Gastrocnemius medialis (tissue), 4 donors: ENCODE measurements around the gene TCF7L2. TPM values are rescaled to one million over a fixed set of nuclear protein-coding genes. Genes with fewer than 3 reads are reported as not detected.
A peak's percentile ranks its signal among the peaks of the same experiment; 100 is the strongest.

Source experiments
- ATAC-seq, 2 donors: fragments of 150-250 bp; one replicate each; pipeline ENCODE4 v1.9.1; 2016
- DNase-seq, 2 donors: peaks; one replicate each; pipeline ENCODE4 v3.0.0-alpha.2; 2019
- H3K27ac ChIP-seq, 4 donors: fragments of 200-600 bp; sonication (generic); 1 replicate in 1 of 4; 2 replicates in 3 of 4; pipeline ENCODE4 v1.5.1; 2016 to 2018; ENCODE audit warnings: mild to moderate bottlenecking in 2 of 4, moderate library complexity in 1 of 4
- H3K27me3 ChIP-seq, 3 donors: fragments of 200-600 bp; sonication (generic) in 2 of 3; 1 replicate in 1 of 3; 2 replicates in 2 of 3; pipeline versions ENCODE4 v1.5.1 to v1.6.0; 2016 to 2019; ENCODE audit warnings: mild to moderate bottlenecking in 1 of 3, moderate library complexity in 1 of 3
- H3K36me3 ChIP-seq, 2 donors: fragments of 200-600 bp; sonication (generic) in 1 of 2; one replicate each; pipeline ENCODE4 v1.5.1; 2017 to 2018
- H3K4me1 ChIP-seq, 2 donors: fragments of 200-600 bp; sonication (generic) in 1 of 2; one replicate each; pipeline ENCODE4 v1.5.1; 2016 to 2017; ENCODE audit warnings: mild to moderate bottlenecking in 2 of 2
- H3K4me3 ChIP-seq, 4 donors: fragments of 200-600 bp; sonication (generic) in 3 of 4; 1 replicate in 1 of 4; 2 replicates in 3 of 4; pipeline ENCODE4 v1.5.1; 2016 to 2019; ENCODE audit warnings: mild to moderate bottlenecking in 2 of 4
- H3K9me3 ChIP-seq, 3 donors: fragments of 200-600 bp; sonication (generic) in 2 of 3; 1 replicate in 1 of 3; 2 replicates in 2 of 3; pipeline ENCODE4 v1.5.1; 2016 to 2019
- CTCF ChIP-seq, 5 experiments: fragments of 450-650 bp in 3 of 5; fragments of 200-600 bp in 2 of 5; sonication (generic) in 2 of 5; IDR thresholded peaks in 4 of 5; conservative IDR thresholded peaks in 1 of 5; 1 replicate in 4 of 5; 2 replicates in 1 of 5; pipeline ENCODE4 v1.5.1; 2016 to 2019; ENCODE audit warnings: antibody characterized with exemption in 5 of 5, mild to moderate bottlenecking in 3 of 5, moderate library complexity in 3 of 5
- POLR2A ChIP-seq, 2 donors: fragments of 450-650 bp; IDR thresholded peaks; one replicate each; pipeline ENCODE4 v1.6.1; 2017; ENCODE audit warnings: antibody characterized with exemption in 2 of 2, mild to moderate bottlenecking in 2 of 2, moderate library complexity in 2 of 2
- in situ Hi-C, 4 donors: fragments of 200-750 bp; cut with MboI; loops; one replicate each; pipeline versions ENCODE4 v1.15.0 to v1.8.0; 2017; ENCODE audit warnings: low sequenced_read_pairs in 4 of 4
- intact Hi-C: fragments of 100-400 bp; cut with DNase I; formaldehyde crosslinking; loops from one replicate; pipeline ENCODE4 v1.15.1; 2023; ENCODE audit warnings: low total_unique reads
- total RNA-seq, 4 donors: library from RNA; depleted of rRNA; stranded (reverse); fragments of >200 nt; gene quantifications; one replicate each; pipeline versions ENCODE4 v1.1.0 to v1.2.3, GENCODE V29; 2016

Gene TCF7L2
- total RNA-seq, 4 donors from 2014 or later, result 4.6 to 5.1 (median 5.0) TPM

DNA sequence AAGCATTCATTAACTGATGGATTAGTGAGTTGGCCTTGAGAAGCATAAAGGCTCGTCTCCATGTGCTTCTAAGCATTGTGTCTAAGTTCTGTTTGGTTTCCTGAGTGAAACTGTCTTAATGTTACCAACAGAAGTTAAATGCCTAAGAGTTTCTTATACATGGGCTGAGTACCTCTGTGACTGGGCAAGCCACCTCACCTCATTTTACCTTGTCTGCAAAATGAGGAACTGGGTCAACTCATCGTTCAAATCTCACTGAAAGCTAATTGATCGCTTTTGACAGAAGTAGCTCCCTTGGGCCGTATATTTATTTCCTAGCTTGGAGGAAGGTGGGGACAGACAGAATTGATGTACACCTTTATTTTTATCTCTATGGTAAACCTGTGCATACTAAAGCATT is 88.9 kb downstream of the TCF7L2 start:
- ATAC-seq (no peak), DNase-seq (no peak)
- Histone ChIP-seq H3K4me3 (no peak overlapping the region), H3K27me3 (no peaks in the 10 kb centered on the region), H3K36me3 (no peaks in the 10 kb centered on the region), H3K9me3 (no peaks in the 10 kb centered on the region), H3K4me1 (peaks cover 2 to 14% of the 10 kb centered on the region in 2 donors), H3K27ac (no peak overlapping the region)
- TF ChIP-seq POLR2A (IDR thresholded peaks at IDR 0.05) (no peak), CTCF (IDR thresholded peaks at IDR 0.05 in 4 of 5, conservative IDR thresholded peaks at IDR 0.05 in 1 of 5) (no peak)
- in situ Hi-C loops, result no loop called here
- intact Hi-C loops, result no loop called here

DNA sequence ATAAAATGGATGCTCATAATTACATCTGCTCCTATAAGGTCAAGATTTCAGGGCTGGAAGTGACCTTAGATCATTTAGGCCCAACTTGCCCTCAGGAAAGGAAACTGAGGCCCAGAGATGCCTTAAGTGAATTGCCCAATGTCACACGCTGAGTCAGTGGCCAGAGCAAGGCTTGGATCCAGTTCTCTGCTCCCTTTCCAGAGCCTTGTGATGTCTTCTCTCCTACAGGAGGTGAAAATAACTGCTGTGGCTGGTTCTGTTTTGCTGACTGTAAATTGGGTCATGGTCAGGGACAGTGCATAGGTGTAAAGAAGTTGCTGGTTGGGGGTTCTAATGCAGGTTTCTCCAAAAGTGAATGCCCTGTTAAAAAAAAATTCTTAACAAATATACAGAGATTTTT is 91.3 kb downstream of the TCF7L2 start:
- peaks cover 0 to 20% of the 10 kb centered on the region in 2 donors for H3K4me1 ChIP-seq
- no peaks in the 10 kb centered on the region for H3K36me3 ChIP-seq
- TF ChIP-seq POLR2A (IDR thresholded peaks at IDR 0.05), result no peak
- TF ChIP-seq CTCF (IDR thresholded peaks at IDR 0.05 in 4 of 5, conservative IDR thresholded peaks at IDR 0.05 in 1 of 5), result no peak
- no peak overlapping the region for H3K4me3 ChIP-seq
- no peak overlapping the region for H3K27ac ChIP-seq
- in situ Hi-C loops, result no loop called here
- DNase-seq (no peak), ATAC-seq (peak in 1 of 2 donors; percentile 76)
- intact Hi-C loops, result no loop called here
- no peaks in the 10 kb centered on the region for H3K9me3 ChIP-seq
- H3K27me3 ChIP-seq, result no peaks in the 10 kb centered on the region

DNA sequence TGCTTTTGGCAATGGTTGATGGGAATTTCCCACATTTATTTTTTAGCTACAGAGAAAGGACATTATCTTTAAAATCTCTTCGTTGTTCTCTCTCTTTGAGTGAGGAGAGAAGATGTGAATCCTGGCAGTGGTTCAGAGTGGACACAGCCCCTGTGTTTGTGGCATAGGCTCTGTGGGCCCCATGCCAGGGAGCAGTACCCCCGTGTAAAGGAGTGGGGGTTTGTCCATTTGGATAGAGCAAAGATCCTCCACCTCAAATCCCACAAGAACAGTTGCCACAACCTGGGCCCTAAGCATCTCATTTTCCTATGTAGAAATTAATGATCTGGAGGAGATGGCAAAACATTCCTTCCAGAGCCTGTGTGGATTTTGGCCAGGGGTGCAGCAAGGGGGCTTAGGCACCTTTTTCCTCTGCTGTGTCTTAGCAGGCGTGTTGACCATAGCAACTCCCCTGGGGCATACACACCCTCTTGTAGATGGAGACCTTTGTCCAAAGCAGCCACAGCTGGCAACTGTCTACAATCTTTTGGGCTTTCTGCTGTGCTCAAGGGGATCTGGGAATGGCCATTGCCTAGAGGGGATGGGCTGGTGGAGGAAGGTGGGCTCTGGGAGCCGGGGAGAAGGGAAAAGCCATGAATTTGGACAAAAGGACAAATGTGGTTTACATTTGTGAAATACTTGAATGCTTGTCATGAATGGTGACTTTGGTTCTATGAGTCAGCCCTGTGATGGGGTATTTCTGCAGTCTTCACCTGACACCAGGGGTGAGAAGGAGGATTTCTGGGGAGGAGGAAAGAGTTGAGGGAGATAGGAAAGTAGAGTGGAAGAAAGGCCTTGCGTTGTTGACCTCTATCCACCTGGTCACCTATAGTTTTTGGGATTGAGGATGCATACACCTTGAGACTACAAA is 92.0 kb downstream of the TCF7L2 start:
- no peaks in the 10 kb centered on the region for H3K27me3 ChIP-seq
- intact Hi-C loops (no loop called here), in situ Hi-C loops (no loop called here)
- no peak for DNase-seq
- H3K9me3 ChIP-seq, result no peaks in the 10 kb centered on the region
- no peaks in the 10 kb centered on the region for H3K36me3 ChIP-seq
- TF ChIP-seq POLR2A (IDR thresholded peaks at IDR 0.05), result no peak
- no peak for TF ChIP-seq CTCF (IDR thresholded peaks at IDR 0.05 in 4 of 5, conservative IDR thresholded peaks at IDR 0.05 in 1 of 5)
- H3K4me1 ChIP-seq, result peaks cover 3 to 24% of the 10 kb centered on the region in 2 donors
- no peak overlapping the region for H3K4me3 ChIP-seq
- H3K27ac ChIP-seq, result peak overlapping the region in 1 of 4 donors; percentile 4
- ATAC-seq, result peak in 1 of 2 donors; percentile 8

GRCh38 chr10:113042868-113043267 is 92.8 kb downstream of the TCF7L2 start:
- Histone ChIP-seq H3K27me3 (no peaks in the 10 kb centered on the region), H3K9me3 (no peaks in the 10 kb centered on the region), H3K4me3 (no peak overlapping the region), H3K27ac (peak overlapping the region in 1 of 4 donors; percentile 4), H3K4me1 (peaks cover 11 to 32% of the 10 kb centered on the region in 2 donors), H3K36me3 (no peaks in the 10 kb centered on the region)
- DNase-seq (no peak), ATAC-seq (peak; percentile 18 to 22)
- in situ Hi-C loops, result no loop called here
- TF ChIP-seq CTCF (IDR thresholded peaks at IDR 0.05 in 4 of 5, conservative IDR thresholded peaks at IDR 0.05 in 1 of 5), result no peak
- no peak for TF ChIP-seq POLR2A (IDR thresholded peaks at IDR 0.05)
- intact Hi-C loops, result no loop called here
